Measurements from ENCODE around the gene DYRK4.
"Not testable (repeated sequence)": the region's sequence is repeated elsewhere in the genome, so short reads cannot be mapped to it uniquely, and the experiment has no call there.

Gene DYRK4, protein sequence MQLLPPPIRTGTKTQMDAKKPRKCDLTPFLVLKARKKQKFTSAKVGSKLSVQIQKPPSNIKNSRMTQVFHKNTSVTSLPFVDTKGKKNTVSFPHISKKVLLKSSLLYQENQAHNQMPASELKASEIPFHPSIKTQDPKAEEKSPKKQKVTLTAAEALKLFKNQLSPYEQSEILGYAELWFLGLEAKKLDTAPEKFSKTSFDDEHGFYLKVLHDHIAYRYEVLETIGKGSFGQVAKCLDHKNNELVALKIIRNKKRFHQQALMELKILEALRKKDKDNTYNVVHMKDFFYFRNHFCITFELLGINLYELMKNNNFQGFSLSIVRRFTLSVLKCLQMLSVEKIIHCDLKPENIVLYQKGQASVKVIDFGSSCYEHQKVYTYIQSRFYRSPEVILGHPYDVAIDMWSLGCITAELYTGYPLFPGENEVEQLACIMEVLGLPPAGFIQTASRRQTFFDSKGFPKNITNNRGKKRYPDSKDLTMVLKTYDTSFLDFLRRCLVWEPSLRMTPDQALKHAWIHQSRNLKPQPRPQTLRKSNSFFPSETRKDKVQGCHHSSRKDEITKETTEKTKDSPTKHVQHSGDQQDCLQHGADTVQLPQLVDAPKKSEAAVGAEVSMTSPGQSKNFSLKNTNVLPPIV

DNA sequence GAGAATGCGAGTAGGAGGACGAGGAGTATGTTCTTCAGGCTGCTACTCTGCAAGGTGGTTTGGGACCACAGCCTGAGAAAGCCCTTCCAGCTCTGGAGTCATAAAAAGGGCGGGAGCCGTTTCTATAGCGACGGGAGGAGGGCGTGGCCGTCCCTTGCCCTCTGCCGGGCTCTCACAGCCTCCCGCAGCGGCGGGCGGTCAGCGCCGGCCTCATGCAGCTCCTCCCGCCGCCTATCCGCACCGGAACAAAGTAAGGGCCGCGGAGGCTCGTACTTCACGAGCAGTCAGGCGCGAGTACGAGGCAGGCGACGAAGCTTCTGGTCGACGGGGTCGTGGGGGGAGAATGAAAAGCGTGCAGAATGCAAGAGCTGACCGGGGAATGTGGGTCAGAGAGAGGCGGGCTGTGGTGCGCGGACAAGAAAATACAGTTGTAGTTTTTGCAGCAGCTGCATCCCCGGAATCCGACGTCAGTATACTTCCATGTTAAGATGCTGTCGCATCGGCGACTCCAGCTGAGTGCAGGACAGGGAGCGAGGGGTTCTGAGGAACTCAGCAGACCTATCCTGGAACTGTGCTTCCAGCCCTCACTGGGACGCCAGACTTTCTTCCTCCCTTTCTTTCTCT is at the start of gene DYRK4:
DYRK4 (plus strand) TSS at position 175 of the 624 bp plus-strand sequence; CDS start at position 213, 38 bp downstream.
- DNase-seq (ENCODE audit: low spot score), result no peak

DNA sequence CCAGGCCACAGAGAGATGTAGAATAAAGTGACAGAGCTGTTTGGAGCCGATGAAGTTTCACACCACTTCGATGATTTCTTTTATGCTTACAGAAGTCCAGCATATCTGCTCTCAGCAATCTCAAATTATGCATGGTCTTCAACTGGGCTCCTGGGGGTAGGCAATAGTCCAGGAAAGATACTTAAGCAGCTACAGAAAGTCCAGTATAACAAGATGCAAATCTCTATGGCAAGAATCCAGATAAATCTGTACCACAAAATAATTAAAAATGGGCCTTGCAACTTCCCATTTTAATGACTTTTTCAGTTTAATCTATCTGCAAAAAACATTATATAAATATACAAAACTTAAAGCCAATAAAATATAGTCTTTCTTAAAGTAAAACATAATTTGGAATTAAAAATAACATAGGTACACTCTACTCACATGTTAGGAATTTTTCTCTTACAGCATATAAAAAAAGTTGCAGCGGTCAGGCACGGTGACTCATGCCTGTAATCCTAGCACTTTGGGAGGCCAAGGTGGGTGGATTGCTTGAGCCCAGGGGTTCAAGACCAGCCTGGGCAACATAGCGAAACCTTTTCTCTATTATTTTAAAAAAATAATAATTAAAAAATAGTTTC is 43.8 kb upstream of the DYRK4 start:
- DNase-seq (ENCODE audit: low spot score), result no peak

DNA sequence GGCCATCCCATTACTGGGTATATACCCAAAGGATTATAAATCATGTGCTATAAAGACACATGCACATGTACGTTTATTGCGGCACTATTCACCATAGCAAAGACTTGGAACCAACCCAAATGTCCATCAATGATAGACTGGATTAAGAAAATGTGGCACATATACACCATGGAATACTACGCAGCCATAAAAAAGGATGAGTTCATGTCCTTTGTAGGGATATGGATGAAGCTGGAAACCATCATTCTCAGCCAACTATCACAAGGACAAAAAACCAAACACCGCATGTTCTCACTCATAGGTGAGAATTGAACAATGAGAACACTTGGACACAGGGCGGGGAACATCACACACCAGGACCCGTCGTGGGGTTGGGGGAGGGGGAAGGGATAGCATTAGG is 38.6 kb upstream of the DYRK4 start:
- not testable (repeated sequence) for DNase-seq (ENCODE audit: low spot score)

DNA sequence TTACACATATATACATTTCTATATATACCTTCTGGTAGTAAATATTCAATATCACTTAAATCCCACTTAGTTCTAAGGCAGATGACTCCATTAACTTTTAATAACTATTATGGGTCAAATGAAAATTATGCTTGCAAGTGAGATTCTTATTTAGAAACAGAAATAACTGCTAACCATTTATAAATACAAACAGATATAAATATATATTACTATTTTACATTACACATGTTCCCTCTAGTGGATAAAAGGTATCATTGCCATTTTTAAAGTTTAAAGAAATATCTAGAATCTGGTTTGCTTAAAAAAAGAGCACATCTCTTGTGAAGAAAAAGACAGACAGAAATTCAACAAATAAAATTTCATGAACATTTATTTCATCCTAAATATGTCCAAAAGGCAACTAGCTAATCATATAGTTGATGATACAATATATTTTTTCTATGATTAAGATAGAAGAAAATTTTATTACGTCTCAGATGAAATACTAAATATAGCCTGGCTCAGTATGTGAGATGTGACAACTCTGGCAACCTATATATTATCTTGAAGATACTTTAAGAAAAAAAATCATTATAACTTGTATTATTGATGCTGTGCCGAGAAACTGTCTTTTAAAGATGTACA is 35.0 kb upstream of the DYRK4 start:
- DNase-seq (ENCODE audit: low spot score), result peak; percentile 12

DNA sequence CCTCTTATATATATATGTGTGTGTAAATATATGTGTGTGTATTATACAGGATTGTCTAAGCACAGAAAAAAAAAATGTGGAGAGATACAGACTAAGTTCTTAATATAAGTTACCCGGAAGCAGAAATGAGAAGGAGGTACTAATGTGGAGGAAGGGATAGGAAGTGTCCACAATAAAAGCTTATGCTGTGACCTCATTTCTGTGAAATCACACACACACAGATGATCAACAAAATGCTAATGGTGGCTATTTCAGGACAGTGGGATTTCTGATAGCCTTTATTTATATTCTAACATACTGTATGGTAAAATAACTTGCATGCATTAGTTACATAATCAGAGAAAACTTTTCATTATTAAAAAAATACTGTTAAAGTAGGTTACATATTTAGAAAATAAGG is 31.8 kb upstream of the DYRK4 start:
- no peak for DNase-seq (ENCODE audit: low spot score)

DNA sequence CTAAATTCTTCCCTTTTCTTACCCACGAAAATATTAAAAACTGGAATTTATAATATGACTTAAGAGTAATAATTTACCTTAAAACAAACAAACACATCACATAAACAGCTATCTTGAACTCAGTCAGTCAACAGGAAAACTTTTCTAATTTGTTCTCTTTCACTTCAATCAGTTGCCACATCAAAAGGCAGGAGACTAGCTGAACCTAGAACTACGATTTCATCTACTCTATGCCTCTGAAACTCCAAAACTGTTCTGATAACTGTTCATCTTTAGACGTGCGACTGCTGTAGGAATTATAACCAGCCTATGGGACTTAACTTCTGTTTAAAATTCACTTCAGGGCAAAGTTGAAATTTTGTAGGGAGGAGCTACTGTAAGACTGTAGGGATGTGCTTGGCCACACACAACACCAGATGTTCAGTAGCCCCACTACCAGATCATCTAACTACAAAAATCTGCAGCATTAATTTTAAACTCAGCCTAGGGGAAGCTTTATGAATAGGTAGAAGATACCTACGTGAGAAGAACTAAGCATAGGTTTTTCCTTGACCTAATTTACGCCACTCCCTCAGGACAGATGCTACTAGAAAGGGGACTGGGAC is 30.9 kb upstream of the DYRK4 start:
- no peak for DNase-seq (ENCODE audit: low spot score)

DNA sequence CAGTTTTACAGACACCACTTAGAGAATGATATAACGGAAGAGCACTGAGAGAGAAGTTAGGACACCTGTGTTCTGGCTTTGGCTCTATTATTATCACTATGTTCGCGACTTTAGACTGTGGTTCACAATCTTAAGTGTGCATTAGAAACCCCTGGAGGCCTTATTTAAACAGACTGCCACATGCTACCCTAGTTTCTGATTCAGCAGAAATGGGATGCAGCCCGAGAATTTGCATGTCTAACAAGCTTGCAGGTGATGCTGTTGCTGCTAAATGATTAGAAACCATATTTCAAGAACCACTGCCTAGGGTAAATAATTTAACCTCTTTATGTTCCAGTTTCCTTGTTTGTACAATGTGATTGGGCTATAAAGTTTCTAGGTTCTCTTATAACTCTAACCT is 26.9 kb upstream of the DYRK4 start:
- no peak for DNase-seq (ENCODE audit: low spot score)

DNA sequence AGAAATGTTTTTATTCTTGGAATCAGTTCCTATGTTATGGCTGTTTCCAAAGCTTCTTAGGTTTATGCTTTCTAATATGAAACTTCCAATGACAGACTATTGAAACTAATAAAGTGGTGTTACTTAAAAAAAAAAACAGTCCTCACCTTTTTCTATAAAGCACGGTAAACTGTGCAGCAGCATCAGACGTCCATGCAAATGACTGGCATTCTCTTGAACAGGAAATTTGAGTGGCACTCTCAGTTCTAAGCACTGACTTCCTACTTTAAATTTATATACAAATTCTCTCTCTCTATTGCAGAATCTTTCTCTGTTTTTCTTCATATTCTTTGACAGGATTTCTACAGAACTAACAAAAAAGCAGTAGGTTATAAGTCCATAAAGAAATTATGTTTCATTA is 26.1 kb upstream of the DYRK4 start:
- DNase-seq (ENCODE audit: low spot score), result no peak

DNA sequence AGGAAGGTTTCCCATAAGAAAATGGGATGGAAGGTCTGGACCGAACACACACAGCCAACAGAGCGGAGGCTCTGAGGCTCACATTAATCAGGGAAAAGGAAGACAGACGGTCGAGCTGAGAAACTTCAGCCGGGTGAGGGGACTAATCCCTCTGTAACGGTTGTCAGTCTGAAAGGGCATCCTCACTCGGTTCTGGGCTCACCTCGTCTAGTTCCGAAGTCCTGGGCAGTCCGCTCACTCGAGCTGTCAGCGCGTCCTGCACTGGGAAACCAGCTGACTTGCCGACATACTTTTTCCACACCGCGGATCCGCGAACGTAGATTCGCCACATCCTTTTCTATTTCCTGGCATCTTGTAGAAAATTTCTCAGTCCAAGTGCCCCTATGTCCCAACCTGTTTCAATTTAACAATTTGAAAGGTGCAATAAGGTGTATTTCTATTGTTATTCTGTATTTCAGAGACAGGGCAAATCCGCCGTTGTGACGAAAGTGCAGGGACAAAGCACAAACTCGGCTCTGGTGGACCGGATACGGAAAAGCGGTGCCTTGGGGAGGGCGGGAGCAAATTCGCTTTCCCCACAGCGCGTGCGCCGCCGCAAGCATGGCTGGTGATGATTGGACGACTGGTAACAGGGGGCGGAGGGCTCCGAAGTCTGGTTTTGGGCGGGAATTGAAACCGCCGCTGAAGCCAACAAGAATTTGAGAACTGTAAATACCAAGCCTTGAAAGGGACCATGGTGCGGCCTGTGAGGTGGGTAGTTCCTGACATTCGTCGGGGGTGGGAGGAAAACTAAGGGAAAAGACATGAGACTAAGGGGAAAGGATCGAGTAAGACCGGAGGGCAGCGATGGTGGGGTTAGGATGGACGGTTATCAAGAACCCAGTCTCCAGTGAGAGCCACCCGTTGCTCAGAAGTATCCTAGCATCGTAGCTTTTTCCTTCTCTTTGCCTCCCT is 23.5 kb upstream of the DYRK4 start, which contains the start of gene RAD51AP1:
RAD51AP1 (plus strand) TSS at position 684 of the 954 bp plus-strand sequence; CDS start at position 734, 50 bp downstream.
- DNase-seq (ENCODE audit: low spot score), result peak; percentile 97

DNA sequence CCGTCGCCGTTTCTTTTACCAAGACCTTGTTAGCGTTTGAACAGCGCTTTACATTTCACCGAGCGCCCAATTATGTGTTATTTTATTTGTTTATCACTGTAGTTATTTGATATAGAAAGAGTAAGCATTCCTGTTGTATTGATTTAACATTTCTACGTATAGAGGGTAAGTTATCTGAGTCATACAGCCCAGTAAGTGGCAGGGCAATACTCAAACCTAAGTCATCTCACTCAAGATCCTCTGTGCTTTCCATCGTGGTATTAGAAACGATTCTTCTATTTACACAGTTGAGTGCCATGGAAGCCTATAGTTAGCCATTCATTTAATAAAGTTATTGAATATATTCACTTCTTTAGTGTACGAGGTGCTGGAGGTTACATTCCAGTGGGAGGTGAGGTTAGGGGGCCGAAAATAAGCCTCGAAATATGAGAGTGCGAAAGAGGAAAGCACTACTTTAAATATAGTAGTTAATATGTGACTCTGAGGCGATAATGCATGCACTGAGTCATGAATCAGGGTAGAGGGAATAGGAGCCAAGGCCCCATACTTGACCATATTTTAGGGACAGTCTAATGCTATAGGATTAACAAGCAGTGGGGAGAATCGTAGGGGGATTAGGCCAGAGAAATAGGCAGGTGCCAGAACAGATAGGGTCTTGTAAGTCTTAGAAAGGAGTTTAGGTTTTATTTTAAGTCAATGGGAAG is 22.7 kb upstream of the DYRK4 start:
- DNase-seq (ENCODE audit: low spot score), result no peak

DNA sequence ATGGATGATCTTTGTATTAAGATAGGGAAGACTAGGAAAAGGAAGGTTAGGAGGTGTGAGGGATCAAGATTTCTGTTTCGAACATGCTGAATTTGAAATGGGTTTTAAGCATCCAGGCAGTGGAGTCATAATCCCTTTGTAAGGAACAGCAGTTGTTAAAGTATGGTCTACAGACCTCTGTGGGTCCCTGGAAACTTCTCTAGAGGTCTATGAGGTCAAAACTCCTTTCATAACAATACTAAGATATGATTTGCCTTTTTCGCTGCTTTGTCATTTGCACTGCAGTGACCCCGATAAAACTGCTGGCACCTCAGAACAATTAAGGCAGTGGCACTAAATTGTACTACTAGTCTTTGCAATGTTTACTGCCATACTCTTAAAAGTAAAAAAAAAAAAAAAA is 21.8 kb upstream of the DYRK4 start:
- DNase-seq (ENCODE audit: low spot score), result no peak

DNA sequence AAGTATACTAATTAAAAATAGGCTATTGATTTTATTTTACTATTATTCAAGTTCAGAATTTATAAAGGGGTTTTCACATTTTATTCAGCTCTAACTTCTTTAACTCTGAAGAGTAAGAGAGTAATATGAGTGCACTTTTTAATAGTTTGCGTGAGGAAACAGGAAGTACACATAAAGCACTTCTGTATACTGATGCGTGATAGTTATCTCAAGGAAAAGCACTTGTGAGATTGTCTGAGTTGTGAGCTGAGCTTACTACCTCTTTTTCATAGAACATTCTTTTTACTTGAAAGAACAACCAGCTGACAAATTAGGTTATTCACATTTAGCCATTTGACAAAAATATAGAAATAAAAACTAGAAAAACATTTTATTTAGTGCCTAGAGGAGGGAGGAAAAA is 21.4 kb upstream of the DYRK4 start:
- no peak for DNase-seq (ENCODE audit: low spot score)

DNA sequence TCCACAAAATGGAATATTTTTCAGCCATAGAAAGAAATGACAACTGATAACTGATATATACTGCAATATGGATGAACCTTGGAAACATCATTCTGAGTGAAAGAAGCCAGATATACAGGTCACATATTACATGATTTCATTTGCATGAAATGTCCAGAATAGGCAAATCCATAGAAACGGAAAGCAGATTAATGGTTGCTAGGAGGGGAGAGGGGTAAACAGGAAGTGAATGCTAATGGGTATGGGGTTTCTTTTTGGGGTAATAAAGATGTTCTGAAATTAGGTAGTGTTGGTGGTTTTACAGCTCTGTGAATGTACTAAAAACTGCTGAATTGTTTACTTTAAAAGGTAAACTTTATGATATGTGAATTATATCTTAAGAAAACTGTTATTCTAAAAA is 16.8 kb upstream of the DYRK4 start:
- no peak for DNase-seq (ENCODE audit: low spot score)

DNA sequence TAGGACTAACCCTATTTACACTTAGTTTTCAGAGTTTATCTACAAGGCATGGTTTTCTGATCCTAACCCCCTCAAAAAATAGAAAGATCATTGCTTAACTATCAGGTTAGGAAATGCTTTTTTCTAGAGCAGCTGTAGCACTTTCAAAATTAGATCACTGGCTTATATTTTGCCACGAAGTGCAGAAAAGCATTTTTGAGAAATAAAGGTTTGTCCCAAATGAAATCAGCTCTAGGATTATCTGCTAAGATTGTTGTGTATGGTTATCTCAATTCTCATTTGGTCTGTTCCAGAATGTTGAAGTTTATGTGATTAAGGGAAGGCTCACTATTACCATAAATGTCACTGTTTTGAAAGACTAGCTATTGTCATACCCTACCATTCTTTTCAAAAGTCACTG is 9.8 kb upstream of the DYRK4 start:
- DNase-seq (ENCODE audit: low spot score), result no peak

DNA sequence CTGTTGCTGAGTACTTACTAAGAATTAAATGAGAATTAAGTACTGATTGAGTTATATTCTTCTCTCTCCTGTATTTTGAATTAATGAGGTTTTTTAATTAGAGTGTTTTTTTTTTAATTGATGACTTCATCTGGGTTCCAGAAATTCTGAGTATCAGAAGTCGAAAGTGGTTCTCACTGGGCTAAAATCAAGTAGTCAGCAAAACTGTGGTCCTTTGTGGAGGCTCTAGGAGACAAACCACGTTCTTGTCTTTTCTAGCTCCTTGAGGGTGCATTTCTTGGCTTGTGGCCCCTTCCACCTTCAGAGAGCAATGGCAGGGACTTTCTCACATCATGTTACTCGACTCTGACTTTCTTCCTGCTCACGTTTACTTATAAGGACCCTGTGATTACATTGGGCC is 8.1 kb upstream of the DYRK4 start:
- DNase-seq (ENCODE audit: low spot score), result no peak

DNA sequence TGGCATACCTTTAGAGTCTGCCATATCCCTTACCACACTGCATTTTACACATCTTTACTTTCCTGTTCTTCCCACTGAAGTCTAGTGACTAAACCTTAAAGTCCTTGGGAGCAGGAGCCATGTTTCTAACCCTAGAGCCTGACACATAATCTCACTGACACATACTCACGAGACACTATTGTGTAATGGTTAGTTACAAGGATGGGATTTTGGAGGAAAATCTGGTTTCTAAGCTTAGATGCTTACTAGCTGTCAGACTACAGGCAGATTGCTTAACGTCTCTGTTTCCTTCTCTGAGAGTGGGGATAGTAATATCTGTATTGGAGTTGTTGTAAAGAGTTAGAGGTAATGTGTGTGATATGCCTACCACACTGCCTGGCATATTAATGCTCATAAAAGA is 6.2 kb upstream of the DYRK4 start:
- DNase-seq (ENCODE audit: low spot score), result no peak

DNA sequence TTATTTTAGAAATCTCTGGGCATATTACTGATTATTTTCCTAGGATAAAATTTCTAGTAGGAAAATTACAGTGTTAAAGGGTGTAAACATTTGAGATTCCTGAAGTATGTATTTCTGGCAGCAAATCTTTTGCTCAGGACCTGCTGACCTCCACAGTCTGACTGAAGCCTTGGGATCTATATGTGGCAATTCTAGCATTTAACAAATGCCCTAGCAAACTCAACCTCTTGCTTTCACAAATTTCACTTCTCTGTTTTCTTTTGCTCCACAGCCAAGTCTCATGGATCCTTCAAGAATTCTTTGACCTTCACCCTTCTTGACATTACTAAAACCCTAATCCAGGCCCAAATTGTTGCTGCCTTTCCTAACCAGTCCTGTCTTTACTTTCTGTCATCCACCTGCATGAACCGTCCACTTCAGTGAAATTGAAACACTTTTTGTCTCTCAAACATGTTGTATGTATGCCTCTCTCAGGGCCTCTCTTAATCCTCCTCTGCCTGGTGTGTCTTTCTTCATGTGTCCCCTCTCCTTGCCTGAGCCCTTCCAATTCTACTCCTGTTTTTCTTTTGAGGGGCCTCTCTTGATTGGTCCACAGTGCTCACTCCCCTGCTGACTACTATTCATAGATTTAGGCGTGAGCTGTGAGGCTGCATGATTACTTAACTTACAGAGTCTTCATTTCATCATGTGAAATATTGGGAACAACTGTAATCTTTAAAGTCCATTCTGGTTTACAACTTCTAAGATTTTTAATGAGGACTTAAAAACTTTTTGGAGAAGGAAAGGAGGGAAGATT is 5.1 kb upstream of the DYRK4 start:
- DNase-seq (ENCODE audit: low spot score), result no peak

DNA sequence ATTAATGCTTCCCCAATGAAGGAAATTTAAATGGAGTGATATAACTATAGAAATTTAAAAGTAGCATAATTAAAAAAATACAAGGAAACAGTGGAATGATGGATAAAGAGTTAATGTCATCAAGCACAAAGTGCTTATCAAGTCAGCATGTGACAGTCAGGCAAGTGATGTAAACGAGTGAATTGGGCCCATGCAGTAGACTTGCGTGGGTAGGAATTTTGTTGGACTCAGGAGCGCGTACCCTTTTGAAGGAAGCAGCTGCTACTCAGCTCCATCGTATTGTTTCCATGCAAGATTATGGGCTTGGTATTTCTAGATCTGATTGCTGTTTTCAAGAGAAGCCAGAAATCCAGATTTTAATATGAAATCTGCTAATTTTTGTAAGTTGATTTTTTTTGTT is 4.4 kb upstream of the DYRK4 start:
- DNase-seq (ENCODE audit: low spot score), result no peak

DNA sequence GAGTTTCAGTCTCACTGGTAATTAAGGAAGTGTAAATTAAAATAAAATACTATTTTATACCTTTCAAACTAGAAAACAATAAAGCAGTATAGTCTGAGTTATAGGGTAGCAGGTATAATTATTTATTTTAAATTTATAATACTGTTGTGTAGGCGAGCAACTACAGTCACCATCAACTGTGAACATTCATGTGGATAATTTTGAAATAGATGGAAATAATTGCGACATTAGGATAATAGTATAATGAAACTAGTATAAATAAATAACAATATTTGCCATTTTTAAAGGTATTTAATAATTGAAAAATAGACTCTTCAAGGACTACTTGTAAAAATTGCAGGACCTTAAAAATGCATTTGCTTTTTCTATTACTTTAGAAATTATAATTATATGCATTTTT is 3.8 kb upstream of the DYRK4 start:
- no peak for DNase-seq (ENCODE audit: low spot score)
